Measurements from ENCODE around the gene EPGN. TPM values are rescaled to one million over a fixed set of nuclear protein-coding genes. Genes with fewer than 3 reads are reported as not detected.
"Not testable (repeated sequence)": the region's sequence is repeated elsewhere in the genome, so short reads cannot be mapped to it uniquely, and the experiment has no call there.

The EPGN gene
- total and polyA plus RNA-seq, 4 donors = 0.79 to 3.0 (median 1.6) TPM

- TF ChIP-seq CTCF (IDR thresholded peaks at IDR 0.05; ENCODE audit: control extremely low read depth, extremely low read depth) = no peak
- DNase-seq (peak in 1 of 3 donors; percentile 27), ATAC-seq (ENCODE audit: insufficient read depth, low FRiP score) (no peak)
- no peaks in the 10 kb centered on the region for H3K36me3 ChIP-seq (ENCODE audit: control insufficient read depth in 4 of 4, insufficient read depth in 4 of 4, low read length in 4 of 4)
- H3K9me3 ChIP-seq (ENCODE audit: control insufficient read depth in 4 of 4, insufficient read depth in 3 of 4, low read length in 3 of 4) = peaks cover 0 to 2% (median under 1%) of the 10 kb centered on the region in 4 donors
- no peaks in the 10 kb centered on the region for H3K4me1 ChIP-seq (ENCODE audit: control insufficient read depth in 5 of 5, insufficient read depth in 5 of 5, low read length in 5 of 5)
- no peak overlapping the region for H3K27ac ChIP-seq (ENCODE audit: low read depth in 1 of 2, low read length in 1 of 2)
- H3K4me3 ChIP-seq = no peak overlapping the region
- WGBS, 2 donors = 28 to 41% methylated on average over 4 of the region's 4 CpGs
- no peak overlapping the region for H3K9ac ChIP-seq (ENCODE audit: insufficient read depth in 1 of 2, low read length in 2 of 2)
- no peaks in the 10 kb centered on the region for H3K27me3 ChIP-seq (ENCODE audit: control insufficient read depth in 3 of 3, insufficient read depth in 3 of 3, low read length in 2 of 3)
Measured at GRCh38 chr4:74338792-74339333, 30.6 kb downstream of the EPGN start.

- DNase-seq = no peak
- Histone ChIP-seq H3K9me3 (ENCODE audit: control insufficient read depth in 4 of 4, insufficient read depth in 3 of 4, low read length in 3 of 4) (peaks cover 0 to 6% (median 5%) of the 10 kb centered on the region in 4 donors), H3K27ac (ENCODE audit: low read depth in 1 of 2, low read length in 1 of 2) (no peak overlapping the region), H3K27me3 (ENCODE audit: control insufficient read depth in 3 of 3, insufficient read depth in 3 of 3, low read length in 2 of 3) (no peaks in the 10 kb centered on the region), H3K36me3 (ENCODE audit: control insufficient read depth in 4 of 4, insufficient read depth in 4 of 4, low read length in 4 of 4) (no peaks in the 10 kb centered on the region), H3K4me3 (no peak overlapping the region), H3K9ac (ENCODE audit: insufficient read depth in 1 of 2, low read length in 2 of 2) (no peak overlapping the region), H3K4me1 (ENCODE audit: control insufficient read depth in 5 of 5, insufficient read depth in 5 of 5, low read length in 5 of 5) (no peaks in the 10 kb centered on the region)
- no peak for TF ChIP-seq CTCF (IDR thresholded peaks at IDR 0.05; ENCODE audit: control extremely low read depth, extremely low read depth)
- no peak for ATAC-seq (ENCODE audit: insufficient read depth, low FRiP score)
Measured at GRCh38 chr4:74339501-74339900, 31.2 kb downstream of the EPGN start.

- H3K4me1 ChIP-seq (ENCODE audit: control insufficient read depth in 5 of 5, insufficient read depth in 5 of 5, low read length in 5 of 5); H3K36me3 ChIP-seq (ENCODE audit: control insufficient read depth in 4 of 4, insufficient read depth in 4 of 4, low read length in 4 of 4); H3K27me3 ChIP-seq (ENCODE audit: control insufficient read depth in 3 of 3, insufficient read depth in 3 of 3, low read length in 2 of 3); H3K9me3 ChIP-seq (ENCODE audit: control insufficient read depth in 4 of 4, insufficient read depth in 3 of 4, low read length in 3 of 4); DNase-seq; H3K27ac ChIP-seq (ENCODE audit: low read depth in 1 of 2, low read length in 1 of 2); ATAC-seq (ENCODE audit: insufficient read depth, low FRiP score); H3K9ac ChIP-seq (ENCODE audit: insufficient read depth in 1 of 2, low read length in 2 of 2); H3K4me3 ChIP-seq: not testable (repeated sequence)
Measured at GRCh38 chr4:74340421-74340820, 32.2 kb downstream of the EPGN start.

- no peak overlapping the region for H3K27ac ChIP-seq (ENCODE audit: low read depth in 1 of 2, low read length in 1 of 2)
- DNase-seq = no peak
- ATAC-seq (ENCODE audit: insufficient read depth, low FRiP score) = no peak
- no peaks in the 10 kb centered on the region for H3K4me1 ChIP-seq (ENCODE audit: control insufficient read depth in 5 of 5, insufficient read depth in 5 of 5, low read length in 5 of 5)
- H3K36me3 ChIP-seq (ENCODE audit: control insufficient read depth in 4 of 4, insufficient read depth in 4 of 4, low read length in 4 of 4) = no peaks in the 10 kb centered on the region
- H3K9me3 ChIP-seq (ENCODE audit: control insufficient read depth in 4 of 4, insufficient read depth in 3 of 4, low read length in 3 of 4) = peaks cover 0 to 9% (median 7%) of the 10 kb centered on the region in 4 donors
- WGBS, 2 donors = 81 to 88% methylated on average over 1 of the region's 1 CpG
- H3K27me3 ChIP-seq (ENCODE audit: control insufficient read depth in 3 of 3, insufficient read depth in 3 of 3, low read length in 2 of 3) = no peaks in the 10 kb centered on the region
- no peak for TF ChIP-seq CTCF (IDR thresholded peaks at IDR 0.05; ENCODE audit: control extremely low read depth, extremely low read depth)
- H3K4me3 ChIP-seq = no peak overlapping the region
- H3K9ac ChIP-seq (ENCODE audit: insufficient read depth in 1 of 2, low read length in 2 of 2) = no peak overlapping the region
Measured at GRCh38 chr4:74344031-74344430, 35.8 kb downstream of the EPGN start.
